D721Med (cell line): ENCODE data around the gene DOCK4.

Source experiments
- DNase-seq: peaks from one replicate; pipeline ENCODE4 v3.0.0; 2011; ENCODE audit warnings: low spot score; ENCODE audit not compliant: insufficient read length
- FAIRE-seq: peaks from 2 replicates; lab custom pipeline; 2011; peaks lifted over from hg19 to GRCh38; lab: Jason Lieb, UNC
- CTCF ChIP-seq: IDR thresholded peaks from 2 replicates; pipeline ENCODE4 v1.5.1; 2012; ENCODE audit warnings: mild to moderate bottlenecking, control low read depth; ENCODE audit not compliant: insufficient read depth; ENCODE audit errors: missing control alignments

Gene DOCK4

GRCh38 chr7:111958896-111959295 lies 247.3 kb downstream of the DOCK4 start:
- FAIRE-seq (no peak), DNase-seq (no peak)
- TF ChIP-seq CTCF: no peak

DNA sequence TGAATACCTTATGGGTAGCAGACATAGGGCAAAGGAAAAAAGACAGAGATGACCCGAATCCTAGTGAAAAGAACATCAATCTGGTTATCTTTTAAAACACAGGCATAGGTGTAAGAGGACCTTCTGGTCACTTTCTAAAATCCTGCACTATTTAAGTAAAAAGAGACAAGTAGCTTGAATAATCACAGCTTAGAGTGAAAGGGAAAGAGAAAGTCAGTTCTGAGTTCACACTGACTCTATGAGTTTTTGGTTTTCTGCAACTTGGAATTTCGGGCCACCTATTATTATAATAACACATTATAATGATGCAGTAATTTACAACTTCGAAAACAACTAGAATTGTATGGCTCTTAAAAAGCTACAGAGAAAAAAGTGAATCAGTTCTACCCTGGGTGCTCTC lies 247.8 kb downstream of the DOCK4 start:
- DNase-seq: no peak
- no peak for TF ChIP-seq CTCF
- no peak for FAIRE-seq

GRCh38 chr7:111955616-111956015 lies 250.6 kb downstream of the DOCK4 start:
- no peak for TF ChIP-seq CTCF
- DNase-seq (no peak), FAIRE-seq (no peak)

GRCh38 chr7:111954474-111955381 lies 251.5 kb downstream of the DOCK4 start:
- no peak for DNase-seq
- TF ChIP-seq CTCF: no peak
- FAIRE-seq: no peak

DNA sequence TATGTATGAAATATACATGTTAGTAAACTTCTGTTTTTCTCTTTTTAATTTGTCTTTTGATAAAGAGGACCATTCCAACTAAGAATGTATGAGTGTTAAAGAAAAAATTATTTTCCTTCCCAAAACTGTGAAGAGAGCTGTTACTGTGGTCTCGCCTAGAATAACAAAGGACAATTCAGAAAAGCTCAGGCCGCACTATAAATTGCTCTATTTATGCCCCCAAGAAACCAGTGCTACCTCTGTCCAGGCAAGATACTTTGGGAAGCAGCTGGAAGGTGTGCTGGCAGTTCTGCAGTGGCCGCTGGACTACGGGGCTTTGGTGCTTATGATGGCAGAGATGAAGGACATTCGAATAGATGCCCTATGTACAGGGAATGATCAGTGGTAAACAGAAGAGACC lies 252.1 kb downstream of the DOCK4 start:
- no peak for TF ChIP-seq CTCF
- FAIRE-seq (no peak), DNase-seq (no peak)

DNA sequence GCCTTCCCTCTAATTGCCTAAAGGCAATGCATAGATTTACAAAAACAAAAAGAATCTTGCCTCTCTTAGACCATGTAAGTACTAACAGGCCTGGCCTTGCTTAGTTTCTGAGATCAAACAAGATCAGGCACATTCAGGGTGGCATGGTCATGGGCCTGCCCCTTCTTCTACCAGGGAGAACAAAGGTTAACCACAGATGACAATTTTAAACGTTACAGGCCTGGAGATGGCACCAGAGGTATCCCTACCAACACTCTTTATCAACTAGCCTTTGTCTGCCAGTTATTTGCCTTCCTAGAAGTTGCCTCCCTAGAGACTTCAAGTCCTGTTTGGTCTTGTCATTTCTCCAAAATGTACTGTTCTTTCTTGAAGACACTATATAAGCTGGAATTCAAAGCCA lies 252.6 kb downstream of the DOCK4 start:
- FAIRE-seq: no peak
- peak; percentile 24 for TF ChIP-seq CTCF
- DNase-seq: no peak

- DNase-seq: no peak
- no peak for TF ChIP-seq CTCF
- FAIRE-seq: no peak
Observed at GRCh38 chr7:111952783-111953182, 253.4 kb downstream of the DOCK4 start.
